Fibroblast of lung (primary cell): Measurements from ENCODE around the gene KTI12. TPM values are rescaled to one million over a fixed set of nuclear protein-coding genes. Genes with fewer than 3 reads are reported as not detected.
"Not testable (repeated sequence)": the region's sequence is repeated elsewhere in the genome, so short reads cannot be mapped to it uniquely, and the experiment has no call there.

Experiments used
- DNase-seq, 2 donors: peaks; one replicate each; pipeline versions ENCODE4 v3.0.0 to v3.0.0-alpha.2; 2010; ENCODE audit warnings: low read depth in 2 of 2
- H2AFZ ChIP-seq: 2 replicates; pipeline ENCODE4 v1.5.1; 2012; ENCODE audit warnings: low read length, control low read depth, inconsistent platforms
- H3K27ac ChIP-seq: 2 replicates; pipeline ENCODE4 v1.5.1; 2011; ENCODE audit warnings: low read length, control low read depth; ENCODE audit not compliant: insufficient read depth
- H3K27me3 ChIP-seq: 2 replicates; pipeline ENCODE4 v1.5.1; 2011; ENCODE audit warnings: mild to moderate bottlenecking, low read length; ENCODE audit not compliant: control insufficient read depth, insufficient read depth
- H3K36me3 ChIP-seq: 2 replicates; pipeline ENCODE4 v1.5.1; 2011; ENCODE audit warnings: low read length; ENCODE audit not compliant: control insufficient read depth, insufficient read depth
- H3K4me1 ChIP-seq: 2 replicates; pipeline ENCODE4 v1.5.1; 2011; ENCODE audit warnings: low read length; ENCODE audit not compliant: control insufficient read depth, insufficient read depth; ENCODE audit errors: extremely low read depth
- H3K4me2 ChIP-seq: 2 replicates; pipeline ENCODE4 v1.5.1; 2011; ENCODE audit warnings: low read length, control low read depth; ENCODE audit not compliant: insufficient read depth; ENCODE audit errors: extremely low read depth
- H3K4me3 ChIP-seq, 4 experiments: fragments of 200-600 bp in 1 of 4; sonication (generic) in 1 of 4; replicated peaks in 1 of 4; 2 replicates each; pipeline ENCODE4 v1.5.1; 2011 to 2016; ENCODE audit warnings: low read length in 4 of 4, low read depth in 3 of 4, mild to moderate bottlenecking in 3 of 4, control low read depth in 2 of 4, inconsistent platforms in 1 of 4, mixed read lengths in 1 of 4; ENCODE audit not compliant: insufficient read depth in 1 of 4; ENCODE audit errors: control extremely low read depth in 1 of 4
- H3K79me2 ChIP-seq: 2 replicates; pipeline ENCODE4 v1.5.1; 2012; ENCODE audit warnings: mild to moderate bottlenecking, low read length, inconsistent platforms; ENCODE audit not compliant: control insufficient read depth, insufficient read depth
- H3K9ac ChIP-seq: 2 replicates; pipeline ENCODE4 v1.5.1; 2011; ENCODE audit warnings: mild to moderate bottlenecking, low read length, control low read depth; ENCODE audit not compliant: insufficient read depth
- H3K9me3 ChIP-seq: 2 replicates; pipeline ENCODE4 v1.5.1; 2012; ENCODE audit warnings: low read depth, low read length; ENCODE audit not compliant: control insufficient read depth, insufficient read depth
- H4K20me1 ChIP-seq: 2 replicates; pipeline ENCODE4 v1.5.1; 2011; ENCODE audit warnings: low read length; ENCODE audit not compliant: control insufficient read depth, insufficient read depth; ENCODE audit errors: extremely low read depth
- EZH2 ChIP-seq: IDR thresholded peaks from 2 replicates; pipeline ENCODE4 v1.5.1; 2012; ENCODE audit warnings: low read length, control low read depth, mild to moderate bottlenecking; ENCODE audit errors: missing control alignments
- polyA plus RNA-seq, 2 donors: library from polyadenylated mRNA; depleted of rRNA in 1 of 2; stranded (reverse) in 1 of 2; unstranded in 1 of 2; fragments of >200 nt; gene quantifications; 2 replicates each; pipeline ENCODE4 v1.2.1, GENCODE V29; 2011 to 2012; ENCODE audit warnings: missing spikeins in 1 of 2
- total RNA-seq: library from RNA; depleted of rRNA; stranded (reverse); fragments of >200 nt; gene quantifications from 2 replicates; pipeline ENCODE4 v1.2.1, GENCODE V29; 2014
- TF ChIP-seq, protein P1 (sequence below), 2 donors: IDR thresholded peaks in 1 of 2; conservative IDR thresholded peaks in 1 of 2; 1 replicate in 1 of 2; 2 replicates in 1 of 2; pipeline ENCODE4 v1.5.1; 2011 to 2012; ENCODE audit warnings: low read length in 2 of 2, control low read depth in 1 of 2, inconsistent platforms in 1 of 2, low read depth in 1 of 2, mild to moderate bottlenecking in 1 of 2

Gene KTI12
- total and polyA plus RNA-seq, 2 donors (not counting 1 experiment from before 2014, with no cell fraction given) = 7.8 to 11.8 TPM

DNA sequence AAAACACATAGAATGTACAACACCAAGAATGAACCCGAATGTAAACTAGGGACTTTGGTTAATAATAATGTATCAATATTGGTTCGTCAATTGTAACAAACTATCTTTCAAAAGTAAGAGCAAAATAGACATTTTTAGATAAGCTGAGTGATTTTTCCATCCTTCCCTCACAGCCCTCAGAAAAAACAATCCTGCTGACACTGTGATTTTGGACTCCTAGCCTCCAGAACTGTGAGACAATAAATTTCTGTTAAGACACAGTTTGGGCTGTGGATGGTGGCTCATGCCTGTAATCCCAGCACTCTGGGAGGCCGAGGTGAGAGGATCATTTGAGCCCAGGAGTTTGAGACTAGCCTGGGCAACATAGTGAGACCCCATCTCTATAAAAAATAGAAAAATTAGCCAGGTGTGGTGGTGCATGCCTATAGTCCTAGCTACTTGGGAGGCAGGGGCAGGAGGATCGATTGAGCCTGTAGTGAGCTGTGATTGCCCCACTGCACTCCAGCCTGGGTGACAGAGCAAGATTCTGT is 12.1 kb upstream of the KTI12 start:
- H4K20me1 ChIP-seq, H3K9ac ChIP-seq, H3K27ac ChIP-seq, H3K9me3 ChIP-seq, H3K36me3 ChIP-seq, H3K27me3 ChIP-seq, H2AFZ ChIP-seq, H3K4me1 ChIP-seq, DNase-seq, H3K79me2 ChIP-seq, H3K4me2 ChIP-seq, H3K4me3 ChIP-seq: not testable (repeated sequence)

- Histone ChIP-seq H3K79me2 (peaks cover 3% of the 10 kb centered on the region), H3K4me3 (no peak overlapping the region), H3K27me3 (no peaks in the 10 kb centered on the region), H2AFZ (no peak overlapping the region), H3K4me1 (no peaks in the 10 kb centered on the region), H3K27ac (no peak overlapping the region), H3K9ac (no peak overlapping the region), H3K36me3 (no peaks in the 10 kb centered on the region), H3K4me2 (no peak overlapping the region), H4K20me1 (no peaks in the 10 kb centered on the region), H3K9me3 (no peaks in the 10 kb centered on the region)
- TF ChIP-seq EZH2 = no peak
- TF ChIP-seq, protein P1, sequence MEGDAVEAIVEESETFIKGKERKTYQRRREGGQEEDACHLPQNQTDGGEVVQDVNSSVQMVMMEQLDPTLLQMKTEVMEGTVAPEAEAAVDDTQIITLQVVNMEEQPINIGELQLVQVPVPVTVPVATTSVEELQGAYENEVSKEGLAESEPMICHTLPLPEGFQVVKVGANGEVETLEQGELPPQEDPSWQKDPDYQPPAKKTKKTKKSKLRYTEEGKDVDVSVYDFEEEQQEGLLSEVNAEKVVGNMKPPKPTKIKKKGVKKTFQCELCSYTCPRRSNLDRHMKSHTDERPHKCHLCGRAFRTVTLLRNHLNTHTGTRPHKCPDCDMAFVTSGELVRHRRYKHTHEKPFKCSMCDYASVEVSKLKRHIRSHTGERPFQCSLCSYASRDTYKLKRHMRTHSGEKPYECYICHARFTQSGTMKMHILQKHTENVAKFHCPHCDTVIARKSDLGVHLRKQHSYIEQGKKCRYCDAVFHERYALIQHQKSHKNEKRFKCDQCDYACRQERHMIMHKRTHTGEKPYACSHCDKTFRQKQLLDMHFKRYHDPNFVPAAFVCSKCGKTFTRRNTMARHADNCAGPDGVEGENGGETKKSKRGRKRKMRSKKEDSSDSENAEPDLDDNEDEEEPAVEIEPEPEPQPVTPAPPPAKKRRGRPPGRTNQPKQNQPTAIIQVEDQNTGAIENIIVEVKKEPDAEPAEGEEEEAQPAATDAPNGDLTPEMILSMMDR (conservative IDR thresholded peaks at IDR 0.05 in 1 of 2, IDR thresholded peaks at IDR 0.05 in 1 of 2; ENCODE audit: low read depth in 1 of 2, low read length in 2 of 2) = no peak
- no peak for DNase-seq
Observed at GRCh38 chr1:52045236-52045635, 11.6 kb upstream of the KTI12 start.

DNA sequence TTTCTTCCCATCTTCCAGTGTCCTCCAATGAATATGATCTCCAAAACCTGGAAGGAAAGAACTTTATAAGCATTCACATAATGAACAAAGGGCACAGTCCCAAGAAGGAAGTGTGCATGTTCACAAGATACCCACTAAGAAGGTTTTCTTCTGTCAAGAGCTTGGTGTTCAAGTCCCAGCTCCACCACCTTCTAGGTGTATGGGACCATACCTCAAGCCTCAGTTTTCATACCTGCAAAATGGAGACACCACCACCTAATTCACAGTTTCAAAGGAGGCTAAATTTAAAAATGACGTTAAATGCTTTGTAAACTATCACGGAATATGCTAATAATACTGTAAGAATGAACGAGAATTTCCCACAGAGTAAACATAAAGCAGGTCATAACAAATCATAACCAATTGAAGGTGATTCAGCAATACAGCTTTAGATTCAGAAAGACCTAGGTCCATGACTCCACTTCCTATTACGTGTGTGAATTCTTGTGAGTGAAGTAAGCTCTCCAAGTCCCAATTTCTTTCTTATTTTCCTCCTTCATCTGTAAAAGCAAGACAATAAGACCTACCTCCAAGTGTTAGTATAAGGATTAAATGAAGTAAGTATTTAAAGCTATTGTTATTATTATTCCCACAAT is 8.1 kb upstream of the KTI12 start:
- H2AFZ ChIP-seq = no peak overlapping the region
- no peaks in the 10 kb centered on the region for H3K9me3 ChIP-seq
- no peak overlapping the region for H3K4me3 ChIP-seq
- H3K4me2 ChIP-seq = no peak overlapping the region
- no peaks in the 10 kb centered on the region for H4K20me1 ChIP-seq
- TF ChIP-seq EZH2 = no peak
- TF ChIP-seq, protein P1 (conservative IDR thresholded peaks at IDR 0.05 in 1 of 2, IDR thresholded peaks at IDR 0.05 in 1 of 2; ENCODE audit: low read depth in 1 of 2, low read length in 2 of 2) = no peak
- H3K4me1 ChIP-seq = no peaks in the 10 kb centered on the region
- peaks cover 3% of the 10 kb centered on the region for H3K79me2 ChIP-seq
- no peak for DNase-seq
- H3K27me3 ChIP-seq = no peaks in the 10 kb centered on the region
- no peak overlapping the region for H3K27ac ChIP-seq
- no peaks in the 10 kb centered on the region for H3K36me3 ChIP-seq
- no peak overlapping the region for H3K9ac ChIP-seq
